GM12801 (cell line): Measurements from ENCODE around the gene CDK19.

Experiments used
- TF ChIP-seq, protein P1 (sequence below): IDR thresholded peaks from one replicate; pipeline ENCODE4 v1.5.1; 2011; ENCODE audit warnings: control low read depth; ENCODE audit not compliant: insufficient read length; ENCODE audit errors: extremely low read depth

The CDK19 gene

DNA sequence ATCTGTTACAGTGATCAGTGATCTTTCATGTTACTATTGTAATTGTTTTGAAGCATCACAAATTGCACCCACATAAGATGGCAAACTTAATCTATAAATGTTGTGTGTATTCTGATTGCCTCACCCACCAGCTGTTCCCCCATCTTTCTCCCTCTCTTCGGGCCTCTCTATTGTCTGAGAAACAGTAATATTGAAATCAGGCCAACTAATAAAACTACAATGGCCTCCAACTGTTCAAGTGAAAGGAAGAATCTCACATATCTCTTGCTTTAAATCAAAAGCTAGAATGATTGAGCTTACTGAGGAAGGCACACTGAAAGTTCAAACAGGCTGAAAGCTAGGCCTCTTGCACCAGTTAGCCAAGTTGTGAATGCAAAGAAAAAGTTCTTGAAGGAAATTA is 141.2 kb downstream of the CDK19 start:
- TF ChIP-seq, protein P1, sequence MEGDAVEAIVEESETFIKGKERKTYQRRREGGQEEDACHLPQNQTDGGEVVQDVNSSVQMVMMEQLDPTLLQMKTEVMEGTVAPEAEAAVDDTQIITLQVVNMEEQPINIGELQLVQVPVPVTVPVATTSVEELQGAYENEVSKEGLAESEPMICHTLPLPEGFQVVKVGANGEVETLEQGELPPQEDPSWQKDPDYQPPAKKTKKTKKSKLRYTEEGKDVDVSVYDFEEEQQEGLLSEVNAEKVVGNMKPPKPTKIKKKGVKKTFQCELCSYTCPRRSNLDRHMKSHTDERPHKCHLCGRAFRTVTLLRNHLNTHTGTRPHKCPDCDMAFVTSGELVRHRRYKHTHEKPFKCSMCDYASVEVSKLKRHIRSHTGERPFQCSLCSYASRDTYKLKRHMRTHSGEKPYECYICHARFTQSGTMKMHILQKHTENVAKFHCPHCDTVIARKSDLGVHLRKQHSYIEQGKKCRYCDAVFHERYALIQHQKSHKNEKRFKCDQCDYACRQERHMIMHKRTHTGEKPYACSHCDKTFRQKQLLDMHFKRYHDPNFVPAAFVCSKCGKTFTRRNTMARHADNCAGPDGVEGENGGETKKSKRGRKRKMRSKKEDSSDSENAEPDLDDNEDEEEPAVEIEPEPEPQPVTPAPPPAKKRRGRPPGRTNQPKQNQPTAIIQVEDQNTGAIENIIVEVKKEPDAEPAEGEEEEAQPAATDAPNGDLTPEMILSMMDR, result no peak

GRCh38 chr6:110672122-110672521 is 143.1 kb downstream of the CDK19 start:
- TF ChIP-seq, protein P1, result no peak

DNA sequence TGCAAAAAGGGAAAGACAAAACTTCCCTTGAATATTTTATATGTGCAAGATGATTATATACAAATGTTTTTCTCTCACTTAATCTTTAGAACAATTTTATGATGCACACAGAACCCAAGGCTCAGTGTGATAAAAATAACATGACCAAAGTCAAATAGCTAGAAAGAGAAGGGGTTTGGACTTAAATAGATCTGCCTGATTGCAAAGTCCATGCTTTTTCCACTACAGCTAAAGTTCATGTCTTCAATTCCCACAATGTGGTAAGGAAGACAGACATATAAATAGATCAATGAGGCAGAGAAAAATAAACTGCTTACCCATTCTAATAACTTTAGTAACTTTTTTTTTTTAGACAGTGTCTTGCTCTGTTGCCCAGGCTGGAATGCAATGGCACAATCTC is 143.8 kb downstream of the CDK19 start:
- TF ChIP-seq, protein P1, result no peak

DNA sequence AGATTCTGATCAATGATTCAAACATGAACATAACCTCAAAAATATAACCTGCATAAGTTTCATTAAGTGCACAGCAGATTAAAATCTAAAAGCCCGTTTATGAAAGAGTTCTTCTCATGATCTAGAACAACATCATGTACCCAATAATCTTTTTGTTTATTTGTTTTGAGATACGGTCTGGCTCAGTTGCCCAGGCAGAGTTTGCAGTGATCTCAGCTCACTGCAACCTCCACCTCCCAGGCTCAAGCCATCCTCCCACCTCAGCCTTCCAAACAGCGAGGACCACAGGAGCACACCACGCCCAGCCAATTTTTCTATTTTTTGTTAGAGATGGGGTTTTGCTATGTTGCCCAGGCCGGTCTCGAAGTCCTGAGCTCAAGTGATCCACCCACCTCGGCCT is 149.7 kb downstream of the CDK19 start:
- TF ChIP-seq, protein P1, result no peak

DNA sequence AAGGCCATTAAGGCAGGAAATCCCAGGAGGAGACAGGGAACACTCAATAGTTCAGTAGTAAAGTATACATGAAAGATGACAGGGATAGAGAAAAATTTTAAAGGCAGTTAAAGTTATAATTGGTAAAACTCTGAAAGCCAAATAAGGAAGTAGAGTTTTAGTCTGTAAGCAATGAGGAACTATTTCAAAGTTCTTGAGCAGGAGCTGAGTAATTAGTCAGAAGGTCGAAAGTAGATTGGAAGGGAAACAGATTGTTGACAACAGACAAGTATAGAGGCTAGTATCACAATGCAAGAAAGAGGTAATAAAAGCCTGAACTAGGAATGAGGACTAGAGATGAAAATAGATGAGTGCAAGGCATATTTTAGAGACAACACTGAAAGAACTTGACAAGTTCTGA is 150.3 kb downstream of the CDK19 start:
- TF ChIP-seq, protein P1, result no peak

GRCh38 chr6:110662490-110663211 is 152.6 kb downstream of the CDK19 start:
- TF ChIP-seq, protein P1, result no peak

GRCh38 chr6:110661414-110661813 is 153.9 kb downstream of the CDK19 start:
- TF ChIP-seq, protein P1, result no peak
